HepG2 (cell line): Measurements from ENCODE around the gene MCM8. TPM values are rescaled to one million over a fixed set of nuclear protein-coding genes. Genes with fewer than 3 reads are reported as not detected.
A peak's percentile ranks its signal among the peaks of the same experiment; 100 is the strongest.

ENCODE experiments used
- ATAD3A ChIP-seq: sonication (generic); formaldehyde crosslinking; IDR thresholded peaks from 2 replicates; pipeline ENCODE4 v1.4.0; 2020; ENCODE audit warnings: missing genetic modification reagents
- CBFB ChIP-seq: sonication (generic); formaldehyde crosslinking; IDR thresholded peaks from 2 replicates; pipeline ENCODE4 v1.4.0; 2020; ENCODE audit warnings: missing genetic modification reagents
- DNMT3B ChIP-seq: conservative IDR thresholded peaks from 2 replicates; pipeline ENCODE4 v1.6.1; 2016; ENCODE audit warnings: missing biosample characterization, control low read depth
- FOSL1 ChIP-seq: sonication (generic); formaldehyde crosslinking; IDR thresholded peaks from 2 replicates; pipeline ENCODE4 v1.9.0; 2021; ENCODE audit warnings: missing genetic modification reagents, borderline replicate concordance
- FOSL2 ChIP-seq: sonication (generic); formaldehyde crosslinking; IDR thresholded peaks from 2 replicates; pipeline ENCODE4 v1.4.0; 2020; ENCODE audit warnings: missing genetic modification reagents
- FOXO1 ChIP-seq: sonication (generic); formaldehyde crosslinking; IDR thresholded peaks from 2 replicates; pipeline ENCODE4 v1.4.0; 2020; ENCODE audit warnings: missing genetic modification reagents
- GATA4 ChIP-seq: sonication (generic); IDR thresholded peaks from 2 replicates; pipeline ENCODE4 v1.6.1; 2016; ENCODE audit warnings: antibody characterized with exemption, low read depth, borderline replicate concordance
- IRX3 ChIP-seq: sonication (generic); formaldehyde crosslinking; IDR thresholded peaks from 2 replicates; pipeline ENCODE4 v1.8.1; 2023; ENCODE audit warnings: mild to moderate bottlenecking, low read depth, missing genetic modification reagents, borderline replicate concordance
- JUN ChIP-seq: sonication (generic); formaldehyde crosslinking; IDR thresholded peaks from 2 replicates; pipeline ENCODE4 v1.4.0; 2020; ENCODE audit warnings: mild to moderate bottlenecking, missing genetic modification reagents
- MAZ ChIP-seq, 2 experiments: sonication (generic) in 1 of 2; formaldehyde crosslinking in 1 of 2; IDR thresholded peaks; 2 replicates each; pipeline versions ENCODE4 v1.5.0 to v1.6.1; 2012 to 2020; ENCODE audit warnings: low read depth in 2 of 2, mild to moderate bottlenecking in 2 of 2, borderline replicate concordance in 1 of 2, improper control_type of control experiment in 1 of 2, low read length in 1 of 2, missing genetic modification reagents in 1 of 2, moderate library complexity in 1 of 2
- NAIF1 ChIP-seq: sonication (generic); formaldehyde crosslinking; IDR thresholded peaks from 2 replicates; pipeline ENCODE4 v1.5.0; 2020; ENCODE audit warnings: mild to moderate bottlenecking, missing genetic modification reagents, borderline replicate concordance
- RXRB ChIP-seq: IDR thresholded peaks from 2 replicates; pipeline ENCODE4 v1.6.1; 2016; ENCODE audit warnings: borderline replicate concordance, missing genetic modification reagents, missing compliant biosample characterization
- UBTF ChIP-seq: sonication (generic); formaldehyde crosslinking; IDR thresholded peaks from 2 replicates; pipeline ENCODE4 v1.4.0; 2020; ENCODE audit warnings: mild to moderate bottlenecking, missing genetic modification reagents
- ZFYVE20 ChIP-seq: sonication (generic); formaldehyde crosslinking; IDR thresholded peaks from 2 replicates; pipeline ENCODE4 v1.8.0; 2023; ENCODE audit warnings: low read depth, mild to moderate bottlenecking, moderate library complexity, missing genetic modification reagents, borderline replicate concordance
- ZNF281 ChIP-seq: sonication (generic); formaldehyde crosslinking; IDR thresholded peaks from 2 replicates; pipeline ENCODE4 v1.4.0; 2020; ENCODE audit warnings: missing genetic modification reagents, borderline replicate concordance
- ZNF335 ChIP-seq: sonication (generic); formaldehyde crosslinking; IDR thresholded peaks from 2 replicates; pipeline ENCODE4 v1.4.0; 2020; ENCODE audit warnings: missing genetic modification reagents
- ZNF354B ChIP-seq: sonication (generic); formaldehyde crosslinking; IDR thresholded peaks from 2 replicates; pipeline ENCODE4 v1.8.0; 2022; ENCODE audit warnings: mild to moderate bottlenecking, missing genetic modification reagents
- ZNF558 ChIP-seq: sonication (generic); formaldehyde crosslinking; IDR thresholded peaks from 2 replicates; pipeline ENCODE4 v1.9.0; 2022; ENCODE audit warnings: mild to moderate bottlenecking, missing genetic modification reagents, borderline replicate concordance
- polyA plus RNA-seq, 8 experiments: library from polyadenylated mRNA; depleted of rRNA in 3 of 8; stranded (reverse) in 7 of 8; unstranded in 1 of 8; fragments of >200 nt; fragmentation: Illumina TruSeq in 4 of 8; extraction: Trizol in 4 of 8; gene quantifications; 2 replicates each; pipeline versions ENCODE4 v1.2.1 to v1.2.3, GENCODE V29; 2011 to 2016; ENCODE audit warnings: low read depth in 4 of 8, missing spikeins in 1 of 8, mixed read lengths in 1 of 8; ENCODE audit not compliant: insufficient read depth in 1 of 8
- total RNA-seq, 5 experiments: library from RNA; depleted of rRNA; stranded (reverse); fragments of >200 nt; fragmentation: Illumina TruSeq; extraction: Trizol; gene quantifications; 2 replicates each; pipeline ENCODE4 v1.2.3, GENCODE V29; 2016; ENCODE audit warnings: low read depth in 1 of 5
- TF ChIP-seq, protein P1 (sequence below): sonication (generic); formaldehyde crosslinking; IDR thresholded peaks from 2 replicates; pipeline ENCODE4 v1.8.1; 2023; ENCODE audit warnings: mild to moderate bottlenecking, missing genetic modification reagents
- TF ChIP-seq, protein P2 (sequence below): sonication (generic); formaldehyde crosslinking; IDR thresholded peaks from 2 replicates; pipeline ENCODE4 v1.5.0; 2020; ENCODE audit warnings: mild to moderate bottlenecking, missing genetic modification reagents, borderline replicate concordance

MCM8 gene
- total and polyA plus RNA-seq, 2 of the 13 experiments (the other 11 are each of a cell fraction or from before 2014, with no cell fraction given): 11.5 to 59.3 TPM

DNA sequence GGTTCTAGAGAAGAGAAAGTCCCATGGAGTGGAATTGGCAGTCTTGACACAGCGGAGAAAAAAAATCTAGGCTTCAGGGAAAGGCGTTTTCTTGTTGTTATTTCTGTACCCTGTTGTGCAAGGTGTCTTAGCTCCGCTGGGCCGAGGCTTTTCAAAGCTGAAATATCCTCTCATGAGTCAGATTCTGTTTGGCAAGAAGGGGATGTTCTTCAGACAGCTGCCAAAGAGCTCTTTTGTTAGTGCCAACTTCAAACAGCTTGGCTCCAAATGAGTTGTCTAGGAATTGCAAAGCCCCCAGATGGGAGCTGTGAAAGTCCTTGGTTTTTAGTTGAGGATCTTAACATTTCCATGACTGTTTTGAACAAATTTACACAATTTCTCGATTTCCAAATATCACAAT lies 57.8 kb downstream of the MCM8 start (continued):
- TF ChIP-seq GATA4 (no peak), ZNF281 (CRISPR knock-in tag) (no peak), ZNF558 (no peak), FOSL1 (CRISPR knock-in tag) (peak; percentile 69; the same call in 1 of the 2 replicates), IRX3 (CRISPR knock-in tag) (no peak), FOSL2 (CRISPR knock-in tag) (peak; percentile 94), ZFYVE20 (CRISPR knock-in tag) (no peak), FOXO1 (0 out of 2 replicates have a peak, but pooled peaks have one; percentile 46), CBFB (CRISPR knock-in tag) (no peak), DNMT3B (CRISPR knock-in tag) (0 out of 2 replicates have a peak, but pooled peaks have one; percentile 22), JUN (no peak), UBTF (CRISPR knock-in tag) (no peak), NAIF1 (CRISPR knock-in tag) (no peak), ZNF354B (CRISPR knock-in tag) (no peak), MAZ (IDR thresholded peaks at IDR 0.05; ENCODE audit: borderline replicate concordance, low read depth, low read length) (0 out of 2 replicates have a peak, but pooled peaks have one; percentile 30), MAZ (CRISPR knock-in tag; IDR thresholded peaks at IDR 0.05; ENCODE audit: low read depth) (no peak), ZNF335 (CRISPR knock-in tag) (no peak), ATAD3A (CRISPR knock-in tag) (no peak), RXRB (CRISPR knock-in tag) (no peak)
- TF ChIP-seq, protein P1, sequence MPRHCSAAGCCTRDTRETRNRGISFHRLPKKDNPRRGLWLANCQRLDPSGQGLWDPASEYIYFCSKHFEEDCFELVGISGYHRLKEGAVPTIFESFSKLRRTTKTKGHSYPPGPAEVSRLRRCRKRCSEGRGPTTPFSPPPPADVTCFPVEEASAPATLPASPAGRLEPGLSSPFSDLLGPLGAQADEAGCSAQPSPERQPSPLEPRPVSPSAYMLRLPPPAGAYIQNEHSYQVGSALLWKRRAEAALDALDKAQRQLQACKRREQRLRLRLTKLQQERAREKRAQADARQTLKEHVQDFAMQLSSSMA: no peak
- TF ChIP-seq, protein P2, sequence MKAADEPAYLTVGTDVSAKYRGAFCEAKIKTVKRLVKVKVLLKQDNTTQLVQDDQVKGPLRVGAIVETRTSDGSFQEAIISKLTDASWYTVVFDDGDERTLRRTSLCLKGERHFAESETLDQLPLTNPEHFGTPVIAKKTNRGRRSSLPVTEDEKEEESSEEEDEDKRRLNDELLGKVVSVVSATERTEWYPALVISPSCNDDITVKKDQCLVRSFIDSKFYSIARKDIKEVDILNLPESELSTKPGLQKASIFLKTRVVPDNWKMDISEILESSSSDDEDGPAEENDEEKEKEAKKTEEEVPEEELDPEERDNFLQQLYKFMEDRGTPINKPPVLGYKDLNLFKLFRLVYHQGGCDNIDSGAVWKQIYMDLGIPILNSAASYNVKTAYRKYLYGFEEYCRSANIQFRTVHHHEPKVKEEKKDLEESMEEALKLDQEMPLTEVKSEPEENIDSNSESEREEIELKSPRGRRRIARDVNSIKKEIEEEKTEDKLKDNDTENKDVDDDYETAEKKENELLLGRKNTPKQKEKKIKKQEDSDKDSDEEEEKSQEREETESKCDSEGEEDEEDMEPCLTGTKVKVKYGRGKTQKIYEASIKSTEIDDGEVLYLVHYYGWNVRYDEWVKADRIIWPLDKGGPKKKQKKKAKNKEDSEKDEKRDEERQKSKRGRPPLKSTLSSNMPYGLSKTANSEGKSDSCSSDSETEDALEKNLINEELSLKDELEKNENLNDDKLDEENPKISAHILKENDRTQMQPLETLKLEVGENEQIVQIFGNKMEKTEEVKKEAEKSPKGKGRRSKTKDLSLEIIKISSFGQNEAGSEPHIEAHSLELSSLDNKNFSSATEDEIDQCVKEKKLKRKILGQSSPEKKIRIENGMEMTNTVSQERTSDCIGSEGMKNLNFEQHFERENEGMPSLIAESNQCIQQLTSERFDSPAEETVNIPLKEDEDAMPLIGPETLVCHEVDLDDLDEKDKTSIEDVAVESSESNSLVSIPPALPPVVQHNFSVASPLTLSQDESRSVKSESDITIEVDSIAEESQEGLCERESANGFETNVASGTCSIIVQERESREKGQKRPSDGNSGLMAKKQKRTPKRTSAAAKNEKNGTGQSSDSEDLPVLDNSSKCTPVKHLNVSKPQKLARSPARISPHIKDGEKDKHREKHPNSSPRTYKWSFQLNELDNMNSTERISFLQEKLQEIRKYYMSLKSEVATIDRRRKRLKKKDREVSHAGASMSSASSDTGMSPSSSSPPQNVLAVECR (CRISPR knock-in tag): no peak
